HL-60 (cell line): ENCODE data around the gene ID4.

Experiments
- DNase-seq, 2 experiments: peaks; one replicate each; pipeline ENCODE4 v3.0.0-alpha.2; 2010 to 2020; ENCODE audit warnings: low read depth in 1 of 2, low spot score in 1 of 2
- H3K27ac ChIP-seq: fragments of 250-450 bp; sonication (Bioruptor Pico); replicated peaks from 2 replicates; pipeline ENCODE4 v1.5.1; 2020; ENCODE audit warnings: mild to moderate bottlenecking, moderate library complexity
- H3K27me3 ChIP-seq: fragments of 250-450 bp; sonication (Bioruptor Pico); 2 replicates; pipeline ENCODE4 v1.5.1; 2021; ENCODE audit warnings: mild to moderate bottlenecking, moderate library complexity; ENCODE audit not compliant: insufficient read depth, poor library complexity, severe bottlenecking
- H3K4me3 ChIP-seq: replicated peaks from 2 replicates; pipeline ENCODE4 v1.5.1; 2011; ENCODE audit warnings: mild to moderate bottlenecking, control low read depth, low read length; ENCODE audit not compliant: insufficient read depth
- CTCF ChIP-seq: IDR thresholded peaks from one replicate; pipeline ENCODE4 v1.5.1; 2011; ENCODE audit warnings: low read length, control low read depth, inconsistent platforms; ENCODE audit not compliant: insufficient read depth
- GABPA ChIP-seq: IDR thresholded peaks from 2 replicates; pipeline ENCODE4 v1.6.1; 2012; ENCODE audit warnings: low read depth
- POLR2AphosphoS5 ChIP-seq: IDR thresholded peaks from 2 replicates; pipeline ENCODE4 v1.6.1; 2012; ENCODE audit warnings: low read depth
- REST ChIP-seq: IDR thresholded peaks from 2 replicates; pipeline ENCODE4 v1.6.1; 2012; ENCODE audit warnings: low read depth; ENCODE audit not compliant: insufficient replicate concordance
- SPI1 ChIP-seq: IDR thresholded peaks from 2 replicates; pipeline ENCODE4 v1.6.1; 2012; ENCODE audit warnings: low read depth, mild to moderate bottlenecking, borderline replicate concordance

ID4 gene

GRCh38 chr6:19838442-19839236 is 1.5 kb downstream of the ID4 start:
- Histone ChIP-seq H3K27ac (no peak overlapping the region), H3K27me3 (peaks cover 45% of the 10 kb centered on the region), H3K4me3 (no peak overlapping the region)
- TF ChIP-seq POLR2AphosphoS5 = no peak
- no peak for TF ChIP-seq GABPA
- no peak for TF ChIP-seq REST
- TF ChIP-seq SPI1 = no peak
- no peak for TF ChIP-seq CTCF
- no peak for DNase-seq

- Histone ChIP-seq H3K4me3 (no peak overlapping the region), H3K27me3 (peaks cover 50% of the 10 kb centered on the region), H3K27ac (no peak overlapping the region)
- TF ChIP-seq POLR2AphosphoS5 (no peak), REST (no peak), GABPA (no peak), SPI1 (no peak), CTCF (no peak)
- no peak for DNase-seq
Measured at GRCh38 chr6:19839237-19839546, 2.0 kb downstream of the ID4 start.

- H3K4me3 ChIP-seq = no peak overlapping the region
- TF ChIP-seq SPI1 = no peak
- TF ChIP-seq REST = no peak
- TF ChIP-seq GABPA = no peak
- no peak for TF ChIP-seq POLR2AphosphoS5
- TF ChIP-seq CTCF = no peak
Measured at GRCh38 chr6:19839788-19840187, 2.6 kb downstream of the ID4 start.

More at GRCh38 chr6:19839788-19840187, 2.6 kb downstream of the ID4 start:
- DNase-seq = no peak
- peaks cover 48% of the 10 kb centered on the region for H3K27me3 ChIP-seq
- no peak overlapping the region for H3K27ac ChIP-seq
